ENCODE measurements around the gene ZC3H7A. TPM values are rescaled to one million over a fixed set of nuclear protein-coding genes. Genes with fewer than 3 reads are reported as not detected.
A peak's percentile ranks its signal among the peaks of the same experiment; 100 is the strongest.

Gene ZC3H7A
- total and polyA plus RNA-seq, 2 of the 8 experiments (the other 6 are each of a cell fraction or from before 2014, with no cell fraction given), result 32.0 to 55.9 TPM

DNA sequence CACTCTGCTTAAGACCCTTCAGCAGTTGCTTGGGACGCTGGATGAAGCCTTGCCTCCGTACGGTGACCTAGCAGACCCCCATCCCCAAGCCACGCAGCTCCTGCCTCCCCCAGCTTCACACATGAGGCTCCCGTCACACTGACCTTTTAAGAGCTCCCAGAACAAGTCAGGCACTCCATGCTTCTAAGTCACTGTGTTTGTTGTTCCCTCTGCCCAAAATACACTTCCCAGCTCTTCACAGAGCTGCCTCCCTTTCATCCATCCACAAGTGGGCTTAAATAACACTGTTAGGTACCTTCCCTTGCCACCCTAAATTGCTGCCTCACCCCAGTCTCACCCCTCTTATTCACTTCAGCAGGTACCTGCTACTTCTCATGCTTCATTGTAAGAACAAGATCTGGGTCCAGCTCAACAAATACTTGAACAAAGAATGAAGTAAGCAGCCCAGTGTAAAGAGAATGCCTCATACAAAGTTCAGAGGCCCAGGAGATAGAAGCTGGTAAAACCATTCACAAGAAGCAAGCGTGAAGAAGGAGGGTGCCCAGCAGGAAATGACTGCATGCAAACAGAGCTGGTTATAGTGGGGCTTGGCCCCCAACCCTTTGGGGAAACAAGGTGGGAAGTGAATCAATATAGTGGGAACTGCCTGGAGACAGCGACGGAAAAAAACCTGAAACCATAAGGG lies 5.8 kb downstream of the ZC3H7A start:
- Histone ChIP-seq H2AK5ac (ENCODE audit: low read depth, low read length) (no peak overlapping the region), H2BK15ac (ENCODE audit: low read length) (no peak overlapping the region), H3K9ac (replicated peaks in 1 of 4; ENCODE audit: extremely low read depth in 1 of 4, low read depth in 3 of 4, low read length in 3 of 4) (0 out of 7 replicates have a peak overlapping the region, but pooled peaks of 1 of the 4 experiments have one; percentile 27), H3K27me3 (replicated peaks in 1 of 4; ENCODE audit: control insufficient read depth in 3 of 4, extremely low read depth in 1 of 4, insufficient read depth in 3 of 4, low read length in 3 of 4) (no peaks in the 10 kb centered on the region), H3K56ac (replicated peaks; ENCODE audit: insufficient read length, low read depth, low read length) (no peak overlapping the region), H3K79me2 (ENCODE audit: control insufficient read depth in 1 of 2, insufficient read depth in 2 of 2, low read length in 2 of 2) (peaks cover 22 to 95% of the 10 kb centered on the region in 2 experiments), H3K9me3 (ENCODE audit: insufficient read depth in 2 of 2, low read depth in 1 of 2, low read length in 1 of 2) (no peaks in the 10 kb centered on the region), H3K79me1 (ENCODE audit: low read depth, low read length) (peaks cover 19% of the 10 kb centered on the region), H3K4me1 (replicated peaks in 1 of 4; ENCODE audit: control insufficient read depth in 3 of 4, insufficient read depth in 4 of 4, low read length in 3 of 4) (peaks cover 0 to 3% (median under 1%) of the 10 kb centered on the region in 4 experiments; a peak in 3 of 7 replicates), H4K5ac (ENCODE audit: insufficient read length, low read depth, low read length) (no peak overlapping the region), H3K4ac (replicated peaks; ENCODE audit: insufficient read length, low read depth, low read length) (no peak overlapping the region), H2BK20ac (ENCODE audit: low read length) (no peak overlapping the region), H3K18ac (ENCODE audit: extremely low read depth, low read length) (no peak overlapping the region), H4K20me1 (replicated peaks in 1 of 2; ENCODE audit: control insufficient read depth in 1 of 2, insufficient read depth in 2 of 2, low read length in 2 of 2) (peaks cover 2 to 12% of the 10 kb centered on the region in 2 experiments), H2BK12ac (ENCODE audit: low read depth, low read length) (no peak overlapping the region), H3K4me3 (ENCODE audit: extremely low read depth in 1 of 4, insufficient read depth in 2 of 4, low read depth in 3 of 4, low read length in 4 of 4) (no peak overlapping the region), H3K23ac (ENCODE audit: insufficient read length) (no peak overlapping the region), H2AFZ (ENCODE audit: low read length) (no peak overlapping the region), H3K27ac (ENCODE audit: low read depth, low read length) (0 out of 2 replicates have a peak overlapping the region, but pooled peaks have one; percentile 7), H4K91ac (replicated peaks; ENCODE audit: insufficient read length, low read length) (no peak overlapping the region), H3K36me3 (ENCODE audit: control insufficient read depth in 2 of 4, insufficient read depth in 4 of 4, low read length in 3 of 4) (no peaks in the 10 kb centered on the region; a peak in 1 of 8 replicates), H4K8ac (ENCODE audit: extremely low read depth, insufficient read depth, low read length) (no peak overlapping the region), H3K4me2 (ENCODE audit: insufficient read depth in 1 of 2, low read depth in 2 of 2, low read length in 2 of 2) (no peak overlapping the region), H2BK120ac (replicated peaks; ENCODE audit: low read depth, low read length) (no peak overlapping the region), H3K23me2 (ENCODE audit: low read depth, low read length) (no peaks in the 10 kb centered on the region; the same call in 1 of the 2 replicates), H2BK5ac (ENCODE audit: low read depth, low read length) (no peak overlapping the region), H3K14ac (ENCODE audit: insufficient read length) (no peak overlapping the region)
- FAIRE-seq (no peak), DNase-seq (ENCODE audit: low read depth in 1 of 2, low spot score in 2 of 2) (no peak)
- ChIA-PET CTCF (ENCODE audit: partially characterized antibody) (interaction anchor here (0.8 to 2.0 kb wide), 3 partner anchors 9 to 44 kb away, joined by 3 to 4 read pairs (median 3); no protein-coding TSS in a partner anchor), POLR2A (ENCODE audit: partially characterized antibody) (interaction anchor here (0.8 to 3.1 kb wide), 9 partner anchors 10 to 392 kb away, joined by 3 to 12 read pairs (median 4); no protein-coding TSS in a partner anchor)
- TF ChIP-seq POU5F1 (IDR thresholded peaks at IDR 0.05; ENCODE audit: low read depth, low read length) (no peak), RAD21 (IDR thresholded peaks at IDR 0.05 in 1 of 2, conservative IDR thresholded peaks at IDR 0.05 in 1 of 2; ENCODE audit: low read depth in 2 of 2, low read length in 2 of 2) (no peak), CBX8 (IDR thresholded peaks at IDR 0.05; ENCODE audit: borderline replicate concordance, low read depth, low read length) (no peak), BACH1 (IDR thresholded peaks at IDR 0.05; ENCODE audit: low read length) (no peak), TBP (IDR thresholded peaks at IDR 0.05; ENCODE audit: low read depth, low read length) (no peak), JUN (IDR thresholded peaks at IDR 0.05; ENCODE audit: low read depth, low read length) (no peak), CEBPB (IDR thresholded peaks at IDR 0.05; ENCODE audit: low read depth, low read length) (no peak)
- WGBS, 2 experiments (ENCODE audit: extremely low coverage in 1 of 2, insufficient coverage in 1 of 2, insufficient read length in 1 of 2, insufficient replicate concordance in 2 of 2, low coverage in 1 of 2, low lambda C conversion rate in 2 of 2, missing lambda C conversion rate in 1 of 2), result 88% methylated on average over 8 of the region's 8 CpGs; no CpG with 5 or more reads in 1 of the 2 experiments
